Kidney epithelial cell (primary cell): ENCODE results near the gene NMB. TPM values are rescaled to one million over a fixed set of nuclear protein-coding genes. Genes with fewer than 3 reads are reported as not detected.

Source experiments
- DNase-seq: peaks from one replicate; pipeline ENCODE4 v3.0.0-alpha.2; 2010; ENCODE audit warnings: low read depth
- H3K27me3 ChIP-seq: 2 replicates; pipeline ENCODE4 v1.6.0; 2011; ENCODE audit warnings: low read length; ENCODE audit not compliant: control insufficient read depth, insufficient read depth
- H3K36me3 ChIP-seq: 2 replicates; pipeline ENCODE4 v1.5.1; 2011; ENCODE audit warnings: low read length; ENCODE audit not compliant: control insufficient read depth, insufficient read depth
- H3K4me3 ChIP-seq: 2 replicates; pipeline ENCODE4 v1.5.1; 2011; ENCODE audit warnings: low read depth, mild to moderate bottlenecking, control low read depth, low read length
- CTCF ChIP-seq: IDR thresholded peaks from 2 replicates; pipeline ENCODE4 v1.5.1; 2011; ENCODE audit warnings: mild to moderate bottlenecking, moderate library complexity, low read length, control low read depth, inconsistent platforms; ENCODE audit not compliant: insufficient read depth, poor library complexity, severe bottlenecking
- total RNA-seq: library from RNA; depleted of rRNA; stranded (reverse); fragments of >200 nt; gene quantifications from 2 replicates; pipeline ENCODE4 v1.2.3, GENCODE V29; 2015

The NMB gene
- total RNA-seq, 1 donor from 2014 or later, result 6.3 TPM

GRCh38 chr15:84633311-84634227 lies 24.4 kb downstream of the NMB start:
- H3K27me3 ChIP-seq, result no peaks in the 10 kb centered on the region
- H3K4me3 ChIP-seq, result peak overlapping the region; percentile 55
- no peak for TF ChIP-seq CTCF
- DNase-seq, result no peak
- H3K36me3 ChIP-seq, result no peaks in the 10 kb centered on the region

GRCh38 chr15:84631706-84632272 lies 26.2 kb downstream of the NMB start:
- no peak for TF ChIP-seq CTCF
- no peaks in the 10 kb centered on the region for H3K27me3 ChIP-seq
- no peak for DNase-seq

GRCh38 chr15:84629033-84629432 lies 29.0 kb downstream of the NMB start:
- Histone ChIP-seq H3K36me3 (no peaks in the 10 kb centered on the region), H3K4me3 (no peak overlapping the region), H3K27me3 (no peaks in the 10 kb centered on the region)
- no peak for DNase-seq
- TF ChIP-seq CTCF, result no peak

More at GRCh38 chr15:84631706-84632272, 26.2 kb downstream of the NMB start:
- Histone ChIP-seq H3K36me3 (no peaks in the 10 kb centered on the region), H3K4me3 (peak overlapping the region; percentile 41)

GRCh38 chr15:84625123-84625522 lies 32.9 kb downstream of the NMB start:
- TF ChIP-seq CTCF, result no peak
- Histone ChIP-seq H3K36me3 (peaks cover 5% of the 10 kb centered on the region), H3K27me3 (no peaks in the 10 kb centered on the region), H3K4me3 (no peak overlapping the region)
- DNase-seq, result no peak

- no peak for TF ChIP-seq CTCF
- no peak for DNase-seq
- peaks cover 5% of the 10 kb centered on the region for H3K36me3 ChIP-seq
- no peak overlapping the region for H3K4me3 ChIP-seq
- no peaks in the 10 kb centered on the region for H3K27me3 ChIP-seq
Measured at GRCh38 chr15:84624359-84624758, 33.6 kb downstream of the NMB start.
